ENCODE data around the gene CACNA1I. TPM values are rescaled to one million over a fixed set of nuclear protein-coding genes. Genes with fewer than 3 reads are reported as not detected.
A peak's percentile ranks its signal among the peaks of the same experiment; 100 is the strongest.

The CACNA1I gene
- total RNA-seq, 1 donor from 2014 or later, result not detected

GRCh38 chr22:39651053-39651996, 80.8 kb downstream of the CACNA1I start:
- no peak for DNase-seq

- DNase-seq, result no peak
These were observed 82.6 kb downstream of the CACNA1I start for GRCh38 chr22:39652990-39653786.

DNA sequence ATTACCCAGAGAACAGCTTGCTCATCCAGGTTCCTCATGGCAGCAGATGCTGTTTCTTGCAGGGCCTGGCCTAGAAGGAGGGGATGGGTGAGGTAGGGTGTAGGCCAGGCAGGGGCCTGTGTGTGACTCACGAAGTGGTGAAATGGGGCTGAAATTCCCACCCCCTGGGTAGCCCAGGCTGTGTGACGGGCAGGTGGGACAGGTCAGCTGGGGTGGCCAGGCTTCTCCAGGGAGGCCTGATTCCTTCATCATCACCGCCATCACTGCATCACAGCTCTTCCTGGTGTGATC, 83.2 kb downstream of the CACNA1I start:
- no peak for DNase-seq

DNA sequence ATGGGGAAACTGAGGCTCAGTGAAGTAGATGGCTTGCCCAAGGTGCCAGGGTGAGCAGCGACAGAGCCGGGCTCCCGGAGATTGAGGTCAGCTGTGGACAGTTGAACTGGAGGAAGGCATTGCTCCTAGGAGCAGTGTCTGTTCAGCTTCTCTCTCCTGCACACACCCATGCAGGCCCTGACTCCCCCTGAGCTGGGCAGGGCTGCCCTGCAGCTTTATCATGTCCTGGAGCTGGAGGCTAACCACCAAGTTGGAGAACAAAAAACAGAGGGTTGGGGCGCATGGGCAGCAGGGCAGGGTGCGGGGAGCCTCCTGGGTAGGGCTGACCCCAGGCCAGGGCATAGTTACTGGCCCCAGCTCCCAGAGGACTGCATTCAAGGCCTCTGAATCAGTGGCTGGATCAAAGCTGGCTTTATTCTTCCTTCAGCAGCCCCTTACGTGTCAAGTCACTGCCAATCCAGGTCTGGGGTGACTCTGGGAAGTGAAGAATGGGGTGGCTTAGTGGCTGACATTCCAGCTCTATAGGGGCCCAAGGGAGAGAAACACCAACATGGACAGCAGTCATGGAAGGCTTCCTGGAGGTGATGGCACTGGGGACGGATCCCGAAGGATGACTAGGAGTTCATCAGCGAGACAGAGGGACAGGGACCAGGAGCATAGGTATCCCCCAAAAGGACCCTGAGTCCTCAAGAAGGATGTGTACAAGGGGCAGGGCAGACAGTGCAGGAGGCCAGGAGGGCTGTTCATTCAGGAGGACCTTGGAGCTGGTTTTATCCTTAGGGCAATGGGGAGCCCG, 83.8 kb downstream of the CACNA1I start:
- no peak for DNase-seq

DNA sequence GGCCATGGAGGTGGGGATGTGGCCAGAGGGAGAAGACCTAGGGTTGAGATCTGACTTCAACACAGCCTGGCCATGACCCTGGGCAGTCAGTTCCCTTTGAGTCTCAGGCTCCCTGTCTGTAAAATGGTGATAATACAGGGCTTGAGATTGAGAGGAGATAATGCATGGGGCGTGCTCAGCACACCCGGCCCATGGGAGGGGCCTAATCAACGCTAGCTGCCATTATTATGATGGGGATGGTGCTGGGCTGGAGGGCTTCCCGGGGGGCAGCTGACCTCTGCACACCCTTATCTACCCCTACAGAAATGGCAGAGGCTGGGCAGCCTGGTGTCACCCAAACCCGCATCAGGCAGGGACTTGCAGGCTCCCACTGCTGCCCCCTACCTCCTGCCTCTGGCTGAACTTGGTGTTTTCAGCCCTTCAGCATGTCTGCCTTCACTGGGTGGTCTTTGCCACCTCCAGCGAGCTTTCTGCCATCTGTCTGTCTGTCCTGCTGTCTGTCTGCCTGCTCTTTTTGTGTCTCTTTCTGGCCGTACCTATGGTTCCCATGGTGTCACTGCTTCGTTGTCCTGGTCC, 84.5 kb downstream of the CACNA1I start:
- peak; percentile 6 for DNase-seq

GRCh38 chr22:39655831-39656230, 85.3 kb downstream of the CACNA1I start:
- no peak for DNase-seq

DNA sequence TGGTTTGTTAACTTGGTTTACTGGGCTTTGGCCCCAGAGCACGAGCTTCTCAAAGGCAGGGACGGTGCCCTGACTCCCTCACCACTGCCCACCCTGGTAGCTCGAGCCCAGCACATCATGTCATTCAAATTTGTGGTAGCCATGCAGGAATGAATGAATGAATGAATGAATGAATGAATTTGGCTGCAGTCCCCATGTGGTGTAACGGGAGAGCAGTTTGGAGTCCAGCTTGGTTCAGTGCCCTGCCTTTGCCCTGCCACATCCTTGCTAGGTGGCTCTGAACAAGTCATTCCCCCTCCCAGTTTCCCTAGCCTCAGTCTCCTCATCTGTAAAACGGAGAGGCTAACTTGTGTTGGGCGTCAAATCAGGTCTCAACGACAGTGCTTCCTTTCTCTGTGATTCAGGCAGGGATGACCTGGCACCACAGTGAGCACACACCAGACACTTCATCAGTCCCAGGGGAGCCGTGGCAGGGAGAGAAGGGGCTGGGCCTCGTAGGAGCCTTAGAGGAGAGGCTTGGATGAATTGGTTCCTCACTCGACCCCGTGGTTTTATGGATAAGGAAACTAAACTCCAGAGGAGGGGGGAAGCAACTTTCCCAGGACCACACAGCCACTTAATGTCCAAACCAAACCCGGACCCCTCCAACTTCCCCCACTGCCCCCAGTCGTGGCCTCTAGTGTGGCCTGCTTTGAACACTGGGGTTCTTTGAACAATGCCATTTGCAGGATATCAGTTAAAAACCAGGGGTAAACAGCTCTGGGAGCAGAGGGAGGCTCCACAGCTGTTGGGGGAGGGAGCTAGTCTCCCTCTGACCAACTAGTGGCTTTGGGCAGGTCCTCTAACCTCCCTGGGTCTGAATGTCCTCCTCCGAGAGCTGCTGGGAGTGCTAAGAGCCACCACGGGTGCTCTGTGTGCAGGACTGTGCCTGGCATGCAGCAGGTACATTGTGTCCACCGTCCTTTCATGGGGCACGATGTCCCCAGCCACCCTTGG, 86.2 kb downstream of the CACNA1I start:
- DNase-seq, result no peak

GRCh38 chr22:39658367-39658766, 87.8 kb downstream of the CACNA1I start:
- DNase-seq, result no peak

- no peak for DNase-seq
These were observed 88.4 kb downstream of the CACNA1I start for GRCh38 chr22:39658806-39659463.

- DNase-seq, result no peak
These were observed 90.9 kb downstream of the CACNA1I start for GRCh38 chr22:39661501-39661841.

- no peak for DNase-seq
These were observed 91.5 kb downstream of the CACNA1I start for GRCh38 chr22:39661842-39662685.

GRCh38 chr22:39662686-39663052, 92.1 kb downstream of the CACNA1I start:
- no peak for DNase-seq

GRCh38 chr22:39663751-39664150, 93.2 kb downstream of the CACNA1I start:
- no peak for DNase-seq

DNA sequence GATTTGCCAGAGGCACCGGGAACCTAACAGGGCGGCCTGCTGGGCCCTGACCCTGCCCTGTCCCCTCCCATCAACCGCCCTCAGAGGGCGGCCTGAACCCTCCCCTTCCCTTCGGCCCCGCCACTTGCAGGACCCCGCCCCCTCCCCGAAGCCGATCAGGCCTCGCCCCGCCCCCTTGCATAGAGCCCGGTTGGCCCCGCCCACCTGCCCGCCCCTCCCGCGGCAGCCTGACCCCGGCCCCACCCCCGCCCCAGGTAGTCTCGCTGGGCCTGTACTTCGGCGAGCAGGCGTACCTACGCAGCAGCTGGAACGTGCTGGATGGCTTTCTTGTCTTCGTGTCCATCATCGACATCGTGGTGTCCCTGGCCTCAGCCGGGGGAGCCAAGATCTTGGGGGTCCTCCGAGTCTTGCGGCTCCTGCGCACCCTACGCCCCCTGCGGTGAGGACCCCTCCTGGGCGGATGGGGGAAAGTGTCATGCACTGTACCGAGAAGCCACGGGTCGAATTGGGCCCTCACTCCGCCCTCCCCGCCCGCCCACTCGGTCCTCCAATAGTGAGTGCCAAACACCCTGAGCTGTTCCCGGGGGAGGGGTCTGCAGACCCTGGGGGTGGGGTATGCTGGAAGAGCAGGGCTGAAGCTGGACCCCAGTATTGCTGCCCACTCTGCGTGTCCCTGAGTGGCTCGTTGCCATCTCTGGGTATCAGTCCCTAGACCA, 94.1 kb downstream of the CACNA1I start:
- DNase-seq, result no peak

GRCh38 chr22:39665229-39665628, 94.7 kb downstream of the CACNA1I start:
- DNase-seq, result no peak

- DNase-seq, result no peak
These were observed 95.3 kb downstream of the CACNA1I start for GRCh38 chr22:39665661-39666431.

DNA sequence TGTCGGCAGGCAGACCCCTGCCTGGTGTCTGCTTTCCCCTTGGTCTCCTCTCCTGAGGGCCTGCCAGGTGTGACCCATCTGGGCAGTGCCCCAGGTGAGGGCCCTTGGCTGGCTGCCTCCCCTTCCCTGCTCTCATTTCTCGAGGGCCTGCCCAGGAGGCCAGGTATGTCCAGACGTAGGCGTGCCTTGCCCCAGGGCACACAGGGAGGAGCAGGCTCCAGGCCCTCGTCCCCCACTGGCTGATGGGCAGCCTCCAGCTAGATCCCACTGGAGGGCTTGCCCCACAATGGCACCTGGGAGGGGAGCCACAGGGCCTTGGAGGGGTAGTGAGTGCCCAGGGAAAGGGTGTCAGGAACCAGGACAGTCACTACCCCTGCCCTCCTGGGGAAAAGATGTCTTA, 95.9 kb downstream of the CACNA1I start:
- no peak for DNase-seq

DNA sequence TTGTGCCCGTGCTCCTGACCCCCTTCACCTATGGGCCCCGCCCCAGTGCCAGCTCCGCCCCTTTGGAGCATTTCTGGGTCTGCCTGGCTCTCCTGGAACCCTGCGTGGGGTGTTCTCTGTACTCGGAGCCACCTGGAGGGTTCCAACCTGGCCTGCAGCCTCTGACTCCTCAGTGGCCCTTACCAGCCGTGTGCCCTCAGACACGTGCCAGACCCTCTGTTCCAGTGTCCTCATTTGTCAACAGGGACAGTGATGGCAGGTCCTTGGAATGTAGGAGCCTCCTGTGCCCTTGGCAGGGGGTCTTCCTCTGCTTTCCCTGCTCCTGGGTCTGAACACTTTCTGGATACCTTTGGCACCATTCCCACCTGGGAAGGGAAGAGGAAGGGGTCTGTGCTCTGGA, 96.4 kb downstream of the CACNA1I start:
- no peak for DNase-seq

DNA sequence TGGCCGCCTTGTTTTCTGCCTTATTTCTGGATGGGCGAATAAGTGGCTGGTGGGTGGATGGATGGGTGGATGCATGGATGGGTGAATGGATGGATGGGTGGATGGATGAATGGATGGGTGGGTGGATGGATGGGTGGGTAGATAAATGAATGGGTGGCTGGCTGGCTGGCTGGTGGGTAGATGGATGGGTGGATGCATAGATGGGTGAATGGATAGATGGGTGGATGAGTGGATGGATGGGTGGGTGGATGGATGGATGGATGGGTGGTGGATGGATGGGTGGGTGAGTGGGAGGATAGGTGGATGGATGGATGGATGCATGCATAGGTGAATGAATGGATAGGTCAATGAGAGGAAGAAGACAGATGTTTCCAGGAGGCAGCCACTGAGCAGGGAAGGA, 98.9 kb downstream of the CACNA1I start:
- no peak for DNase-seq
